Measurements from ENCODE around the gene SPOUT1. TPM values are rescaled to one million over a fixed set of nuclear protein-coding genes. Genes with fewer than 3 reads are reported as not detected.

The SPOUT1 gene
- total and polyA plus RNA-seq, 2 of the 13 experiments (the other 11 are each of a cell fraction or from before 2014, with no cell fraction given), result 39.0 to 45.8 TPM

GRCh38 chr9:128786681-128787601, 42.7 kb downstream of the SPOUT1 start, which contains the start of gene TBC1D13 (continued):
- TF ChIP-seq, protein P1, sequence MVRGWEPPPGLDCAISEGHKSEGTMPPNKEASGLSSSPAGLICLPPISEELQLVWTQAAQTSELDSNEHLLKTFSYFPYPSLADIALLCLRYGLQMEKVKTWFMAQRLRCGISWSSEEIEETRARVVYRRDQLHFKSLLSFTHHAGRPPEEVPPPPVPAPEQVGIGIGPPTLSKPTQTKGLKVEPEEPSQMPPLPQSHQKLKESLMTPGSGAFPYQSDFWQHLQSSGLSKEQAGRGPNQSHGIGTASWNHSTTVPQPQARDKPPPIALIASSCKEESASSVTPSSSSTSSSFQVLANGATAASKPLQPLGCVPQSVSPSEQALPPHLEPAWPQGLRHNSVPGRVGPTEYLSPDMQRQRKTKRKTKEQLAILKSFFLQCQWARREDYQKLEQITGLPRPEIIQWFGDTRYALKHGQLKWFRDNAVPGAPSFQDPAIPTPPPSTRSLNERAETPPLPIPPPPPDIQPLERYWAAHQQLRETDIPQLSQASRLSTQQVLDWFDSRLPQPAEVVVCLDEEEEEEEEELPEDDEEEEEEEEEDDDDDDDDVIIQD (CRISPR knock-in tag; IDR thresholded peaks at IDR 0.05; ENCODE audit: low read depth), result peak; percentile 48; the same call in 1 of the 2 replicates
- TF ChIP-seq SMYD3 (CRISPR knock-in tag; IDR thresholded peaks at IDR 0.05) (peak; percentile 85), ZNF263 (CRISPR knock-in tag; IDR thresholded peaks at IDR 0.05) (peak; percentile 71), MAZ (IDR thresholded peaks at IDR 0.05; ENCODE audit: borderline replicate concordance, low read depth, low read length) (peak; percentile 89), MAZ (CRISPR knock-in tag; IDR thresholded peaks at IDR 0.05; ENCODE audit: low read depth) (peak; percentile 99), KLF11 (CRISPR knock-in tag; IDR thresholded peaks at IDR 0.05) (peak; percentile 67; the same call in 1 of the 2 replicates), ZBTB1 (CRISPR knock-in tag; IDR thresholded peaks at IDR 0.05; ENCODE audit: borderline replicate concordance) (no peak), CC2D1A (CRISPR knock-in tag; IDR thresholded peaks at IDR 0.05) (no peak), ZNF552 (CRISPR knock-in tag; IDR thresholded peaks at IDR 0.05; ENCODE audit: borderline replicate concordance) (peak; percentile 97), ZBTB10 (CRISPR knock-in tag; IDR thresholded peaks at IDR 0.05; ENCODE audit: borderline replicate concordance) (0 out of 2 replicates have a peak, but pooled peaks have one; percentile 45), ZNF558 (CRISPR knock-in tag; IDR thresholded peaks at IDR 0.05; ENCODE audit: borderline replicate concordance) (peak; percentile 91; the same call in 1 of the 2 replicates), ZIK1 (CRISPR knock-in tag; IDR thresholded peaks at IDR 0.05; ENCODE audit: borderline replicate concordance, low read depth) (peak; percentile 97), POLR2G (IDR thresholded peaks at IDR 0.05; ENCODE audit: low read depth, low read length) (peak; percentile 80), FOXP1 (IDR thresholded peaks at IDR 0.05) (no peak), FOXP1 (CRISPR knock-in tag; IDR thresholded peaks at IDR 0.05) (no peak), ZNF17 (CRISPR knock-in tag; IDR thresholded peaks at IDR 0.05) (peak; percentile 26; the same call in 1 of the 2 replicates), RNF2 (conservative IDR thresholded peaks at IDR 0.05; ENCODE audit: low read depth) (peak; percentile 75; the same call in 1 of the 2 replicates), HNRNPK (IDR thresholded peaks at IDR 0.05; ENCODE audit: low read depth, low read length, poor library complexity, severe bottlenecking) (peak; percentile 81), MED1 (CRISPR knock-in tag; IDR thresholded peaks at IDR 0.05) (peak; percentile 86), U2AF2 (IDR thresholded peaks at IDR 0.05; ENCODE audit: low read depth, low read length) (no peak), JARID2 (CRISPR knock-in tag; IDR thresholded peaks at IDR 0.05; ENCODE audit: insufficient replicate concordance) (no peak), ZNF30 (CRISPR knock-in tag; IDR thresholded peaks at IDR 0.05) (peak; percentile 79; the same call in 1 of the 2 replicates), SNAPC2 (CRISPR knock-in tag; IDR thresholded peaks at IDR 0.05) (peak; percentile 32; the same call in 1 of the 2 replicates)
- TF ChIP-seq, protein P2, sequence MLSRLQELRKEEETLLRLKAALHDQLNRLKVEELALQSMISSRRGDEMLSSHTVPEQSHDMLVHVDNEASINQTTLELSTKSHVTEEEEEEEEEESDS (CRISPR knock-in tag; IDR thresholded peaks at IDR 0.05; ENCODE audit: borderline replicate concordance), result peak; percentile 84; the same call in 1 of the 2 replicates
- TF ChIP-seq, protein P3, sequence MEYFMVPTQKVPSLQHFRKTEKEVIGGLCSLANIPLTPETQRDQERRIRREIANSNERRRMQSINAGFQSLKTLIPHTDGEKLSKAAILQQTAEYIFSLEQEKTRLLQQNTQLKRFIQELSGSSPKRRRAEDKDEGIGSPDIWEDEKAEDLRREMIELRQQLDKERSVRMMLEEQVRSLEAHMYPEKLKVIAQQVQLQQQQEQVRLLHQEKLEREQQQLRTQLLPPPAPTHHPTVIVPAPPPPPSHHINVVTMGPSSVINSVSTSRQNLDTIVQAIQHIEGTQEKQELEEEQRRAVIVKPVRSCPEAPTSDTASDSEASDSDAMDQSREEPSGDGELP (IDR thresholded peaks at IDR 0.05; ENCODE audit: borderline replicate concordance, low read depth), result no peak; the same call in 1 of the 2 replicates
